ENCODE measurements around the gene SORCS2. TPM values are rescaled to one million over a fixed set of nuclear protein-coding genes. Genes with fewer than 3 reads are reported as not detected.

The SORCS2 gene
- total and polyA plus RNA-seq, 2 of the 4 experiments (the other 2 are of a cell fraction), result 0.36 to 0.62 TPM

DNA sequence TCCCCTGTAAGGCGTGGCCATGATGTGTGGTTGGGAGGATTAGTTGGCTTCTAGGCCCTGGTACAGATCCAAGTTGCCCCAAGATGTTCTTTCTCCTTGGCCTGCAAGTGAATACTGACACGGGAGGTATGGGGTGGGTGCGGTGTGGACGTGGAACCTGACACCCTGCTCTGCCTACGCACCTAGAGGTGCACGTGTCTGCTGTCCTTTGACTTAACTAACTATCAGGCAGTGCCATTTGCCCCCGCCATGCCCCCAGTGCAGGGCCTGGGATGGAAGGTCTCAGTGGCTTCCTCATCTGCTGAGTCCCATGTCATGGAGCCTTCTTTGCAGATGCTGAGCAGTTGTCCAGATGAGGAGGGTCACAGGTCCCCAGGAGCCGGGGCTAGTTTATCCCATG, 151.6 kb downstream of the SORCS2 start:
- no peak overlapping the region for H2AK5ac ChIP-seq (ENCODE audit: low read depth, low read length)
- H3K4ac ChIP-seq (ENCODE audit: low read depth, low read length), result no peak overlapping the region
- H2BK20ac ChIP-seq (ENCODE audit: low read depth, low read length), result no peak overlapping the region
- H3K79me1 ChIP-seq (ENCODE audit: low read depth in 1 of 2, low read length in 2 of 2), result no peaks in the 10 kb centered on the region
- no peak overlapping the region for H3K14ac ChIP-seq (replicated peaks; ENCODE audit: low read depth, low read length)
- H3K4me1 ChIP-seq (ENCODE audit: control insufficient read depth, insufficient read depth, low read length), result no peaks in the 10 kb centered on the region
- no peak overlapping the region for H3K9ac ChIP-seq (ENCODE audit: low read depth, low read length)
- H3K9me3 ChIP-seq (ENCODE audit: control insufficient read depth, insufficient read depth, low read length), result peaks cover 8% of the 10 kb centered on the region; the same call in 1 of the 2 replicates
- no peak overlapping the region for H4K91ac ChIP-seq (ENCODE audit: insufficient read depth, low read depth, low read length)
- no peaks in the 10 kb centered on the region for H3K9me1 ChIP-seq (ENCODE audit: insufficient read depth, low read length)
- ChIA-PET POLR2A (ENCODE audit: unreplicated experiment) (no interaction called here), CTCF (no interaction called here)
- no peak overlapping the region for H3K56ac ChIP-seq (ENCODE audit: extremely low read depth, insufficient read depth, low read length)
- H3K4me3 ChIP-seq (ENCODE audit: insufficient read depth, low read depth, low read length), result no peak overlapping the region
- H3K23ac ChIP-seq (ENCODE audit: low read depth, low read length), result no peak overlapping the region
- DNase-seq (no peak), ATAC-seq (ENCODE audit: low read depth) (no peak)
- dilution Hi-C loops (cut with HindIII; ENCODE audit: low sequenced_read_pairs, unreplicated experiment) (no loop called here), in situ Hi-C loops (cut with MboI; ENCODE audit: low sequenced_read_pairs) (no loop called here), intact Hi-C loops (cut with micrococcal nuclease) (no loop called here)
- no peaks in the 10 kb centered on the region for H3K36me3 ChIP-seq (ENCODE audit: control insufficient read depth, insufficient read depth, low read length)
- H3K18ac ChIP-seq (ENCODE audit: low read depth, low read length), result no peak overlapping the region
- no peaks in the 10 kb centered on the region for H4K20me1 ChIP-seq (ENCODE audit: insufficient read depth, low read length)
- TF ChIP-seq BHLHE40 (IDR thresholded peaks at IDR 0.05; ENCODE audit: low read depth, low read length), result no peak
- TF ChIP-seq CHD1 (IDR thresholded peaks at IDR 0.05; ENCODE audit: low read depth, low read length), result no peak
- TF ChIP-seq SMC3 (IDR thresholded peaks at IDR 0.05; ENCODE audit: low read depth, low read length), result no peak
- no peak for TF ChIP-seq CEBPB (IDR thresholded peaks at IDR 0.05; ENCODE audit: low read depth, low read length)
- no peak for TF ChIP-seq RAD21 (IDR thresholded peaks at IDR 0.05; ENCODE audit: low read length)
- TF ChIP-seq USF2 (IDR thresholded peaks at IDR 0.05; ENCODE audit: low read depth, low read length), result no peak
- no peak for TF ChIP-seq FOS (IDR thresholded peaks at IDR 0.05; ENCODE audit: low read depth, low read length)
- TF ChIP-seq MAFK (IDR thresholded peaks at IDR 0.05; ENCODE audit: low read depth, low read length), result no peak
- TF ChIP-seq RFX5 (IDR thresholded peaks at IDR 0.05; ENCODE audit: low read depth, low read length), result no peak
- TF ChIP-seq, protein P1, sequence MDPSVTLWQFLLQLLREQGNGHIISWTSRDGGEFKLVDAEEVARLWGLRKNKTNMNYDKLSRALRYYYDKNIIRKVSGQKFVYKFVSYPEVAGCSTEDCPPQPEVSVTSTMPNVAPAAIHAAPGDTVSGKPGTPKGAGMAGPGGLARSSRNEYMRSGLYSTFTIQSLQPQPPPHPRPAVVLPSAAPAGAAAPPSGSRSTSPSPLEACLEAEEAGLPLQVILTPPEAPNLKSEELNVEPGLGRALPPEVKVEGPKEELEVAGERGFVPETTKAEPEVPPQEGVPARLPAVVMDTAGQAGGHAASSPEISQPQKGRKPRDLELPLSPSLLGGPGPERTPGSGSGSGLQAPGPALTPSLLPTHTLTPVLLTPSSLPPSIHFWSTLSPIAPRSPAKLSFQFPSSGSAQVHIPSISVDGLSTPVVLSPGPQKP (IDR thresholded peaks at IDR 0.05; ENCODE audit: borderline replicate concordance, low read depth, low read length), result no peak
- no peak overlapping the region for H3K4me2 ChIP-seq (ENCODE audit: low read depth, low read length)
- BruUV-seq (replicated peaks), result no TSS peak
- 76% methylated on average over 2 of the region's 8 CpGs; no CpG with 5 or more reads in 1 of the 2 experiments for WGBS, 2 experiments (ENCODE audit: extremely low coverage in 2 of 2, insufficient read length in 1 of 2)
- peaks cover 13% of the 10 kb centered on the region for H3K27me3 ChIP-seq (ENCODE audit: control insufficient read depth, insufficient read depth, low read length)
- H2BK15ac ChIP-seq (ENCODE audit: low read depth, low read length), result no peak overlapping the region
- no peak overlapping the region for H2BK5ac ChIP-seq (ENCODE audit: low read depth, low read length, poor library complexity, severe bottlenecking)
- no peak overlapping the region for H2AK9ac ChIP-seq (replicated peaks; ENCODE audit: low read depth, low read length, poor library complexity)
- no peak overlapping the region for H2AFZ ChIP-seq (replicated peaks; ENCODE audit: low read length, poor library complexity)
- no peak overlapping the region for H4K5ac ChIP-seq (ENCODE audit: low read depth, low read length)
- no peak overlapping the region for H2BK120ac ChIP-seq (ENCODE audit: low read depth, low read length)
- H3K27ac ChIP-seq (ENCODE audit: insufficient read depth, low read length), result no peak overlapping the region
- H4K8ac ChIP-seq (ENCODE audit: low read depth in 2 of 2, low read length in 2 of 2), result no peak overlapping the region
